GM21737 (cell line): ENCODE data around the gene BAZ2A.

ENCODE experiments used
- ATAC-seq: cut with Tn5 transposase; IDR thresholded peaks from one replicate; pipeline ENCODE4 v1.9.1; 2021; ENCODE audit warnings: mild to moderate bottlenecking, moderate library complexity; ENCODE audit not compliant: unreplicated experiment

The BAZ2A gene

GRCh38 chr12:56635806-56636674, 5.9 kb upstream of the BAZ2A start:
- peak; percentile 41 for ATAC-seq

- peak; percentile 20 for ATAC-seq
These were observed 5.0 kb upstream of the BAZ2A start for GRCh38 chr12:56634837-56635791.

GRCh38 chr12:56634242-56634836, 4.2 kb upstream of the BAZ2A start:
- no peak for ATAC-seq

DNA sequence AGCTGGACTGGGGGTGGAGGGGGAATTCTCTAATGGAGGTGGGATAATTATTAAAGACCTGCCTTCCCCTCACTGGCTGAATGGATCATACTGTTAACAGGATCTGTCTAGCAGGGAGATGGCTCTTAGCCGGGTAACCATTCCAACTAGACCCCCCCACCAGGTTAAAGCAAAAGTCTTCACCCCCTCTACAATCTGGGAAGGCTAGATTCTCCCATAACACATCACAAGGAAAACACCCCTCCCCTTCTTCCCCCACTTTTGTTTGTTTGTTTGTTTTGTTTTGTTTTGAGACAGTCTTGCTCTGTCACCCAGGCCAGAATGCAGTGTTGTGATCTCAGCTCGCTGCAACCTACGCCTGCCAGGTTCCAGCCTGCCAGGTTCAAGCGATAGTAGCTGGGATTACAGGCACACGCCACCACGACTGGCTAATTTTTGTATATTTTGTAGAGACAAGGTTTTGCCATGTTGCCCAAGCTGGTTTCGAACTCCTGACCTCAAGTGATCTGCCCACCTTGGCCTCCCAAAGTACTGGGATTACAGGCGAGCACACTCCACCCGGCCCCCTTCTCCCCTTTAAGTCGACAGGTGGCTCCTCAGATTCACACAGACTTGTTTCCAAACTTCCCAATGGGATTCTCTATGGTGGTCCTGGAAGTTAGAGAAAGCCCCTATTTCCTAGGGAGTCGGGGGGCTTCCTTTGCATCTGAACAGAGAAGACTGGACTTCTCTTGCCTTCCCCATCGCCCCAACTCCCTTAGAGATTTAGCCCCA, 3.5 kb upstream of the BAZ2A start:
- ATAC-seq = no peak

DNA sequence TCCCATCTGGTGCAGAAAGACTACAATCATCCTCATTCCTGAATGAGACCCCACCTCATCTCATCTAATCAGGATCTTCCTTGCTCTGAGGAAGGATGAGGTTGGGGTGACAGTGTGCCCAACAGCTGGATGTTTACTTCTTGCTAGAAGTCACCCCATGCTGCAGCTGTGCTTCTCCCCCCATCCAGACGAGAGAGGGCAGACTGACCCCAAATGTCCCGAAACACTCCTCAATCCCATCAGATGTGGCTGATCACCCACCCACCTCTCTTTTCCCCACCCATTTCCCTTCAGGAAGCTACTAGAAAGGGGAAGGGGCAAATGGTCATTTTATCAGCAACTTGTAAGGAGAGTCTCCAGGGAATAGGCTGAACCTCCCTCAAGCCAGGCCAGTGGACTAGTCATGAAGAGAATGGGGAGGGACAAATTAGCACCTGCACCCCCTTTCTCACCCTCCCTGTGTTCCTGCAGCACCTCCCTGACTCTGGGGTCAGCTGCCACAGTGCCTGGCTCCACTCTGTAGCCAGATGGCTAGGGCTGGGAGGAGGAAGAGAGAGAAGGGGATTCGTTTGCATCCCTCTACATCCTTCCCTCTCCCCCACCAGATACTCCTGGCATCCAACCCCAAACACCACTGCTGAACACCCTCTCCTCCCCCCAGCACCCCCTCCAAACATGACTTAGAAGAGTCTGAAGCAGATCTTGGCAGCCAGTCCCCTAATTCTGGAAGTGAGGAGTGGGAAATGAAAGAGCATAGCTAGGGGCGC, 2.8 kb upstream of the BAZ2A start:
- ATAC-seq = no peak

DNA sequence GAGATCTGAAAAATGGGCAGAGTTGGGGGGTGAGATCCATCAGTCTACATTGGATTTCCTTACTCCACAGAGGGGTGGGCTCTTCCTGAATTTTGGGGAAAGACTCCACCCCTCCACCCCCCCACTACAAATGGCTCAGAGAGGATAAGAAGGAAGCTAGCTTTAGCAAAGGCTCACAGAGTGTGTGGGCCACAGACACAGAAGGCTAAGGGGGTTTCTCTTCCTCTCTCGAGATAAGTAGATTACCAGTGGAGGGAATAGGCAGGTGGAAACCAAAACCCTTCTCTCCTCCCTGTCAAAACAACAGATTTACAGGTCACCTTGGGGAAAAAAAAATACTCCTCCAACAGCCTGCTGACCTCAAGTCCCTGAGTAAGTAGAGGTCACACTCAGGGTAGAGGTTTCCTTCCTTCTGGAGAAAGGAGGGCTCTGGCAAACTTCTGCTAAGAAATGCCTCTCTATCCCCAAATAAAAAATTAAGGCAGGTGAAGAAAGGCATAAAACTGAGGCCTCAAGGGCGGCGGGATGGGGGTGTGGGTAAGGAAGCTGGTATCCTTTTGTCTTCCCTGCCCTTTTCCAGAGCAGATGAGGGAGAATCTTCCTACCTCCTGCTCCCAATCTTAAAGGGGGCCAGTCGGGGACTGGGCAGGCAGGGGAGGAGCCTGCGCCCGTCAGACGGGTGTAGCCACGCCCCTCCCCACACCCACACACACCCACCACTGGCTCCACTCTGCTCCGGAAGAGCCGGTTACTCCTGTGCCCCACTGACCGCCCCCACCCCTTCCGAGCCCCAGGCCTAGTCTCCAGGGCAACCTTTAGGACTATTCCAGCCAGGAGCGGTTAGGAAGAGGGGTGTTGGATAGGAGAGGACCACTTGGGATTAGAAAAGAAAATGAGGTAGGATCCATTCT, 1.9 kb upstream of the BAZ2A start:
- peak; percentile 13 for ATAC-seq

GRCh38 chr12:56629459-56630179, 507 bp downstream of the BAZ2A start:
- no peak for ATAC-seq

- no peak for ATAC-seq
These were observed 1.3 kb downstream of the BAZ2A start for GRCh38 chr12:56628671-56629458.

DNA sequence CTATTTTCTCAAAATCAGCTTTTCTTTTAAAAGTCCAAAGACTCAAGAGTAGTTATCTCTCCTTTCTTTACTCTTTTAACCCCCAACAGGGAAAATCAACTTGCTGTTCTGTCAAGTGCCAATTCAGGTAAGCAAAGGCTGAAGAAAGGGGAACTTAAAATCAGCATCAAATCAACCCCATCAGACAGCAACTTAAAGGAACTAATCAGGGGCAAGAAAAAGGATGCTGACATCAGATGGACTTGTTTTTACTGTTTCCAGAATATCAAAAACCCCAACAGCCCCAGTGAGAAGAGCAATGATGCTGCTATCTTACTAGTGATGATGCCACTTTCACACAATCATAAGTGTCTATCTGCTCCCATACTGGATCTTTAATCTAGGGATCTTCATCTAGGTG, 3.4 kb downstream of the BAZ2A start:
- ATAC-seq = no peak

DNA sequence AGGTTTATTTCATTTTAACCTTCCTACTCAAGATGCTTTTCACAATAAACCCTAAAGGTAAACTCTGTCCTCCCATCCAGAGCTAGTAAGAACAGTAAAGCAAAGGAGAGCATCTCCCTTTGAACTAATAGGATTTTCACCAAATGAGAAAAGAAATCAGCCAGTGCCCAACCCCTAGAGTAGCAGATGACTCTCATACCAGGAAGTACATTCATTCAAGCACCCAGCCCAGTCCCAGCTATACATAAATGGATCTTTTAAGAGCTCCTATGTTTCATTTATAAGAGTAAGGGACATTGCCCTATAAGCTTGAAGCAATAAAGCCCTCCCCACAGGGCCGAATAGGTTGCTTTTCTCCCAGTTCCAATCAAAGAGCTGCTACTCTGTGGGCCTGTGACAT, 7.6 kb downstream of the BAZ2A start:
- no peak for ATAC-seq

DNA sequence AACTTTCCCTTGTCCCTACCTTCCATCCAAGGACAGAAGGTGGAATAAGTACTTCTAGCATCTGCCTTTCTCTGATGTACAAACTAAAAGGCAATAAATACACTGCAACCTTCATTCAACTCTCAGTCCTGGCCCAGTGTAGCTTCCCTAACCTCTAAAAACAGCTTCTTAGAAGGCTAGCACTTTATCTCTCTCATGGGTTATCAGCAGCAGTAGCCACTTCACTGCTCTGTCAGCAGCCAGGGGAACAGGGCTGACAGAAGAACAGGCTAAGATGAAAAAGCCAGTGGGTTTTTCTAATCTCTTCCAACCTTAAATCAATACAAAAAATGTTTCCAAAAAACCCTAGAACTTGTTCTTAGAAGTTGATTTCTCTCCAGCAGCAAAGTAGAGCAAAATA, 13.2 kb downstream of the BAZ2A start:
- ATAC-seq = no peak

GRCh38 chr12:56616244-56616643, 13.9 kb downstream of the BAZ2A start:
- no peak for ATAC-seq

- no peak for ATAC-seq
These were observed 15.5 kb downstream of the BAZ2A start for GRCh38 chr12:56614627-56615026.

GRCh38 chr12:56604355-56604754, 25.8 kb downstream of the BAZ2A start:
- no peak for ATAC-seq

DNA sequence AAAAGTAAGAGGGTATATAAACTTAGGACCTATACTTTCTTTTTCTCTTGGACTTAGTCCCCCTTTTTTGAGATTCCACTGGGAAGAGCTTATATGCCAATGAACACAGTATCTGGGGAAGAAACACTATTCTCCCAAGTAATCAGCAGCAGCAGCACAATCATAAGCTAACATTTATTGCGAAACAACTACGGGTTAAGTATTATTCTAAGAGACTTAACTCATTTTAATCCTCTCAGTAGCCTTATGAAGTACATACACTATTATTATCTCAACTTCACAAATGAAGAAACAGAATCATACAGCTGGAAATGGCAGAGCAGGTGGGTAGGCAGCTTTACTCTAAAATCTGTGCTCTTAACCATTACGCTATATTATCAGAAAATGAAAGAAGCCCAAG, 27.9 kb downstream of the BAZ2A start:
- no peak for ATAC-seq

DNA sequence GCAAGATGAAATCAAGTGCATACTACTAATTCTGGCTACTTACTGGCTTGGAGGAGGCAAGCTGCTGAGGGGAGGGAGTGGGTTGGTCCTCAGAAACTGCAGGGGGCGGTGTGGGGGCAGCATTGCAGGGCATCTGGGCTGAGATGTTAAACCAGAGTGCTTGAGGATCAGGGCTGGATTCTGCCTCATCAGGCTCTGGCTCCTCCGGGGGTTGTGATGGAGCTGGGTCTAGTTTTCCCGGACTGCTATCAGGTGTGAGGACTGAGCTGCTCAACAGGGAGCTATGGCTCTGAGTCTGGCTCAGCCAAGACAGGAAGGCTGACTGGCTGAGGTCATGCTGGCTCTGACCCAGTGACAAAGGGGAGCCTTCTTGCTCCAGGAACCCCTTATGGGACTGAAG, 28.6 kb downstream of the BAZ2A start:
- no peak for ATAC-seq

GRCh38 chr12:56600753-56601152, 29.4 kb downstream of the BAZ2A start:
- ATAC-seq = no peak
